Skeletal muscle satellite cell (primary cell): ENCODE results near the gene MIGA2.

ENCODE experiments used
- H3K27me3 ChIP-seq: 2 replicates; pipeline ENCODE4 v1.7.0; 2013; ENCODE audit warnings: low read length; ENCODE audit not compliant: control insufficient read depth, insufficient read depth
- H3K36me3 ChIP-seq: 2 replicates; pipeline ENCODE4 v1.7.0; 2013; ENCODE audit warnings: mild to moderate bottlenecking, control low read depth, low read length; ENCODE audit not compliant: insufficient read depth
- H3K4me1 ChIP-seq: 2 replicates; pipeline ENCODE4 v1.7.0; 2013; ENCODE audit warnings: low read length; ENCODE audit not compliant: control insufficient read depth, insufficient read depth
- H3K4me2 ChIP-seq: 2 replicates; pipeline ENCODE4 v1.7.0; 2013; ENCODE audit warnings: mild to moderate bottlenecking, low read length
- H3K4me3 ChIP-seq: 2 replicates; pipeline ENCODE4 v1.7.0; 2013; ENCODE audit warnings: low read length
- H3K9ac ChIP-seq: 2 replicates; pipeline ENCODE4 v1.7.0; 2013; ENCODE audit warnings: mild to moderate bottlenecking, low read depth, low read length, moderate library complexity
- H3K9me3 ChIP-seq: replicated peaks from 2 replicates; pipeline ENCODE4 v1.7.0; 2013; ENCODE audit warnings: mild to moderate bottlenecking, control low read depth, low read length

Gene MIGA2

DNA sequence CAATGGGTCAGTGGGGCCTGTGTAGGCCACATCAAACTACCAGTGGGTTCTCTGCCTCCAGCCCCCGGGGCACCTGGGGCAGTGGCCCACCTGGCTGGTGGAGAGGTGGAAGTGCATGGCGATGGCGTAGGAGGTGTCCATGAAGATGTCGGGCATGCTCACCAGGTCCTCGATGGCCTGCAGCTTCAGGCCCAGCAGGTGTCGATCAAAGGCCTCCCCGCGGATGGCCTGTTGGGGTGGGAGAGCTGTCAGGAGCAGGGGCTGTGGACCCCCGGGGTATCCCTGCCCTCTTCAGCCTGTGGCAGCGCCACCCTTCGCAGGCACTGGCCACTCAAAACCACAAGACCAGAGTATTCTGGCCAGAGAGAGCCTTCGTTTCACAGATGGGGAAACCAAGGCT lies 59.5 kb downstream of the MIGA2 start:
- no peaks in the 10 kb centered on the region for H3K27me3 ChIP-seq
- H3K4me3 ChIP-seq, result no peak overlapping the region
- H3K36me3 ChIP-seq, result peaks cover 7% of the 10 kb centered on the region
- no peak overlapping the region for H3K4me2 ChIP-seq
- no peak overlapping the region for H3K9ac ChIP-seq
- H3K4me1 ChIP-seq, result no peaks in the 10 kb centered on the region
- no peaks in the 10 kb centered on the region for H3K9me3 ChIP-seq

DNA sequence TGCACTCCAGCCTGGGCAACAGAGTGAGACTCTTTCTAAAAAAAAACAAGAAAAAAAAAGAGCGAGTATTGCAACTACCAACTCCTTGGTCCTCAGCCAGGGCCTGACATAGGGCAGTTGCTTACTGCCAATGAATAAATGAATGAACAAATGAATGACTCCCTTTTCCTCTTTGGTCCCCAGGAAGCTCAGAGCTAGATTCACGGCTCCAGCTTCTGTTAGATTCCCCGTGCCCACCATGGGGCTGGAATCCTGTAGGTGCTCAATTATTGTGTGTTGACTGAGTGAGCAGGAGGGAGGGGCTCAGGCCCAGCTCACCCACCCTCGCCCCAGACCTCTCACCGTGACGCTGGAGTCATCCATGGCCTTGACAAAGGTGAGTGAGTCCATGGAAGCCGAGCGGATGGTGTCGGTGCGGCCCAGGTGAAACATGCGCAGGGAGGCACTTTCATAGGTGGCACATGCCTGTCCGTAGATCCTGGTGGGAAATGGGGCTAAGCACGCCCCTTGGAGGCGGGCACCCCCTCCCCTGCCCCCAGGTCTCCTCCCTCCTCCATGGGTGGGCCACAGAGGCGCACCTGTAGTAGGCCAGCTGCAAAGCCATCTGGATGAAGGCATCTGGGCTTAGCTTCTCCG lies 61.4 kb downstream of the MIGA2 start:
- no peak overlapping the region for H3K9ac ChIP-seq
- H3K27me3 ChIP-seq, result no peaks in the 10 kb centered on the region
- H3K9me3 ChIP-seq, result no peaks in the 10 kb centered on the region
- H3K4me2 ChIP-seq, result no peak overlapping the region
- H3K4me3 ChIP-seq, result no peak overlapping the region
- peaks cover 12% of the 10 kb centered on the region for H3K36me3 ChIP-seq
- H3K4me1 ChIP-seq, result no peaks in the 10 kb centered on the region

GRCh38 chr9:129098328-129098727 lies 61.9 kb downstream of the MIGA2 start:
- Histone ChIP-seq H3K9ac (no peak overlapping the region), H3K4me1 (no peaks in the 10 kb centered on the region), H3K36me3 (peaks cover 12% of the 10 kb centered on the region), H3K4me2 (no peak overlapping the region), H3K27me3 (no peaks in the 10 kb centered on the region), H3K4me3 (no peak overlapping the region), H3K9me3 (no peaks in the 10 kb centered on the region)

- Histone ChIP-seq H3K9me3 (no peaks in the 10 kb centered on the region), H3K9ac (no peak overlapping the region), H3K4me2 (no peak overlapping the region), H3K36me3 (peaks cover 12% of the 10 kb centered on the region), H3K4me3 (no peak overlapping the region), H3K4me1 (no peaks in the 10 kb centered on the region), H3K27me3 (no peaks in the 10 kb centered on the region)
Observed at GRCh38 chr9:129100383-129101169, 64.2 kb downstream of the MIGA2 start.

GRCh38 chr9:129101279-129101678 lies 64.9 kb downstream of the MIGA2 start:
- Histone ChIP-seq H3K9me3 (no peaks in the 10 kb centered on the region), H3K4me1 (no peaks in the 10 kb centered on the region), H3K9ac (no peak overlapping the region), H3K36me3 (peaks cover 5% of the 10 kb centered on the region), H3K4me3 (no peak overlapping the region), H3K27me3 (no peaks in the 10 kb centered on the region), H3K4me2 (no peak overlapping the region)

DNA sequence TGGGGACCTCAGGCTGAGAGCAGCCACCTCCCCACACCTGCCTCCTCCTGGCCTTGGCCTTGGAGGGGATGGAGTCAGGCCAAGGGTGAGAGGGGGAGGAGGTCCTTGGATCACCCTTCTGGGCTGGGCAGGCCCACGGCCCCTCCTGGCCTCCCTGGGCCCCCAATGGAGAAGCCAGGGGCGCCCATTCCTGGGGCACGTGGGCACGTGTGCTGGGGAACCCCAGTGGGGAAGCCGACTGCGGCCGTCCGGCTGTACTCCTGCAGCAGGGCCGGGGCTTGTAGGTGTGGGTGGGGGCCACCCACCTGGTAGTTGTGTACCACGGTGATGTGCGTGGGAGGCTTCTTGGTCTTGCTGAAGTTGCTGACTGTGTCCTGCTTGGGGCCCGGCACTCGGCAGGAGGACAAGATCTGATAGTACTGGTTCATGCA lies 65.7 kb downstream of the MIGA2 start:
- no peak overlapping the region for H3K9ac ChIP-seq
- H3K4me2 ChIP-seq, result no peak overlapping the region
- no peaks in the 10 kb centered on the region for H3K4me1 ChIP-seq
- no peak overlapping the region for H3K4me3 ChIP-seq
- H3K36me3 ChIP-seq, result peaks cover 5% of the 10 kb centered on the region
- H3K9me3 ChIP-seq, result no peaks in the 10 kb centered on the region
- no peaks in the 10 kb centered on the region for H3K27me3 ChIP-seq

GRCh38 chr9:129102791-129103594 lies 66.6 kb downstream of the MIGA2 start:
- Histone ChIP-seq H3K9ac (no peak overlapping the region), H3K4me2 (no peak overlapping the region), H3K9me3 (no peaks in the 10 kb centered on the region), H3K4me1 (no peaks in the 10 kb centered on the region), H3K4me3 (no peak overlapping the region), H3K36me3 (peaks cover 10% of the 10 kb centered on the region), H3K27me3 (no peaks in the 10 kb centered on the region)

- peaks cover 10% of the 10 kb centered on the region for H3K36me3 ChIP-seq
- H3K9ac ChIP-seq, result no peak overlapping the region
- H3K4me1 ChIP-seq, result peaks cover under 1% of the 10 kb centered on the region
- H3K4me3 ChIP-seq, result no peak overlapping the region
- no peaks in the 10 kb centered on the region for H3K9me3 ChIP-seq
- H3K27me3 ChIP-seq, result no peaks in the 10 kb centered on the region
- no peak overlapping the region for H3K4me2 ChIP-seq
Observed at GRCh38 chr9:129103595-129103965, 67.2 kb downstream of the MIGA2 start.

DNA sequence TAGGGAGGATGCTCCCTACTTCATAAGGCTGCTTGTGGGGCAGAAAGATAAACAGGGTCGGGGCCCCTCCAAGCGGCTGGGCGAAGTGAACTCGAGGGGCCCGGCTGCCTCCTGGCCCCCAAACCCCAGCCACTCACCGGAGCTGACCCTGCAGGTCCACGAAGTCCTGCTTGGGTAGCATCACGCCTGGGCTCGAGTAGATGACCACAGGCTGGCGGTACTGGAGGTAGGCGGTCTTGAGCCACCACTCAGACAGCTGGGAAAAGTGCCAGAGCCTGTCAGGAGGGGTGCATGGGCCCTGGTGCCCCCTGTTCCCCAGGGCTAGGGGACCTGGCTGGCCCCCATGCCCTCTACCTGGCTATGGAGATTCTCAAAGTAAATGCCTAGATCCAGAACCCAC lies 67.6 kb downstream of the MIGA2 start:
- Histone ChIP-seq H3K27me3 (no peaks in the 10 kb centered on the region), H3K4me3 (no peak overlapping the region), H3K9ac (no peak overlapping the region), H3K4me2 (no peak overlapping the region), H3K9me3 (no peaks in the 10 kb centered on the region), H3K4me1 (peaks cover 5% of the 10 kb centered on the region), H3K36me3 (peaks cover 10% of the 10 kb centered on the region)

DNA sequence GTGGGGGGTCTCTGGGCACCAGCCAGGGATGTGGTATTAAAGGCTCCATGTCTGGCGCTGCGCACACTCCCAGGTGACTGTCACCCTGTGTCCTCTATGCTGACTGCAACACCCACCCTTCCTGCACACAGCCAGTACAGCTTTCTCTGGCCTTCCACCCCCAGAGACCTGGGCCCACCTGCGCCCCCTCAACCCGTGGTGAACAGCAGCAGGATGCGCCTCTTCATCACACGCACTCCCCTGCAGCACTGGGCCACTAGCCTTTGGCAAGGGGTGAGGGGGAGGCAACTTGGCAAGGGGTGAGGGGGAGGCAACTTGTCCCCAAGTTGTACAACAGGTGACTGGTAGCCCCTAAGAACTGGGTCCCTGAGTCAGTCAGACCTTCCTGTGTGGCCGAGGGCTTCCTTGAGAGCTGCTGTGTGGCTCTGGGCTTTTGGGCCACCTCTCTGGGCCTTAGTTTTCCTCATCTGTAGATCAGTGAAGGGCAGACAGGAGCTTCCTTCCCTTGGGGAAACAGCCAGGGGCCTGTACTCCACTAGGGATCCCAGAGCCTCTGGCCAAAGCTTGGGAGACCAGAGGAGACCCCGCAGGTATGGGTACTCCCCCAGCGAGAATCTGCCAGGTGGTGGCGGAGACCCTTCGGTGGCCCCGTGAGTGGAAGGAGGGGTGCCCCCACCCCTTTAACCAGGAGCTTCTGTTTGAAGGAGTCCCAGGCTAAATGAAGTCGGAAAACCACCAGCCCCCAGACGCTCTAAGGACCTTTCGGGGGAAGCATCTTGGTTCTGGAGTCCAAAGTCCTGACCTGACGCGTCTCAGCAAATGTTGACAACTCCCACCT lies 69.7 kb downstream of the MIGA2 start:
- peaks cover 10% of the 10 kb centered on the region for H3K36me3 ChIP-seq
- no peaks in the 10 kb centered on the region for H3K27me3 ChIP-seq
- no peaks in the 10 kb centered on the region for H3K9me3 ChIP-seq
- peaks cover 14% of the 10 kb centered on the region for H3K4me1 ChIP-seq
- H3K4me3 ChIP-seq, result no peak overlapping the region
- no peak overlapping the region for H3K4me2 ChIP-seq
- H3K9ac ChIP-seq, result no peak overlapping the region

DNA sequence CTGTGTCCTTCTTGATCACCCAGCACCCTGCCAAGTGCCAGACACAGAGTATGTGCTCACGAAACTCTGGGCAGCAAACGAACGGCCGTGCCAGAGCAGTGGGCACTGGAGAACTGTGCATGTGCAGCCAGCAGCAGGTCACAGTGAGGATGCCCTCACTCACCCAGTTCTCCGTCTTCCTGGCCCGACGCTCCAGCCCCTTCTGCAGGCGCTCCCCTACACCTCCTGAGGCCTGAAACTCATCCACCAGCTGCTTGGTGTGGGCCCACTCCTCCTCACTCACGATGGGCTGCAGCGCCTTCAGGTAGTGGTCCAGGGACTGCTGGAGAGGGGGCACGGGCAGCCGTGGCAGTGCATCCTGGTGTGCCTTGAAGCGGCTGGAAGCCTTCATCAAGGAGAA lies 71.2 kb downstream of the MIGA2 start:
- H3K36me3 ChIP-seq, result peaks cover 5% of the 10 kb centered on the region
- no peak overlapping the region for H3K9ac ChIP-seq
- peaks cover 19% of the 10 kb centered on the region for H3K4me1 ChIP-seq
- no peak overlapping the region for H3K4me2 ChIP-seq
- H3K9me3 ChIP-seq, result no peaks in the 10 kb centered on the region
- no peak overlapping the region for H3K4me3 ChIP-seq
- H3K27me3 ChIP-seq, result no peaks in the 10 kb centered on the region
